CD14-positive monocyte (primary cell): ENCODE measurements around the gene FAM131B. TPM values are rescaled to one million over a fixed set of nuclear protein-coding genes. Genes with fewer than 3 reads are reported as not detected.

Experiments
- DNase-seq, 3 donors: peaks; one replicate each; pipeline ENCODE4 v3.0.0-alpha.2; 2011 to 2022
- H2AFZ ChIP-seq: 2 replicates; pipeline ENCODE4 v1.6.0; 2012; ENCODE audit warnings: mild to moderate bottlenecking, low read depth, low read length, inconsistent platforms; ENCODE audit not compliant: insufficient read depth, poor library complexity, severe bottlenecking
- H3K27ac ChIP-seq, 2 donors: 1 replicate in 1 of 2; 2 replicates in 1 of 2; pipeline ENCODE4 v1.5.1; 2012 to 2013; ENCODE audit warnings: low read length in 2 of 2, control low read depth in 1 of 2, inconsistent platforms in 1 of 2, low read depth in 1 of 2, mild to moderate bottlenecking in 1 of 2
- H3K27me3 ChIP-seq, 2 donors: one replicate each; pipeline versions ENCODE4 v1.6.0 to v1.6.1; 2011 to 2013; ENCODE audit warnings: low read length in 2 of 2; ENCODE audit not compliant: control insufficient read depth in 2 of 2, insufficient read depth in 2 of 2
- H3K36me3 ChIP-seq, 2 donors: replicated peaks in 1 of 2; 1 replicate in 1 of 2; 2 replicates in 1 of 2; pipeline versions ENCODE4 v1.5.1 to v1.6.1; 2012 to 2013; ENCODE audit warnings: low read length in 2 of 2, control low read depth in 1 of 2, inconsistent platforms in 1 of 2, mild to moderate bottlenecking in 1 of 2; ENCODE audit not compliant: insufficient read depth in 2 of 2, control insufficient read depth in 1 of 2
- H3K4me1 ChIP-seq, 2 donors: 1 replicate in 1 of 2; 2 replicates in 1 of 2; pipeline versions ENCODE4 v1.5.1 to v1.6.1; 2012 to 2013; ENCODE audit warnings: low read length in 2 of 2, control low read depth in 1 of 2, inconsistent platforms in 1 of 2, mild to moderate bottlenecking in 1 of 2, moderate library complexity in 1 of 2; ENCODE audit not compliant: insufficient read depth in 2 of 2, control insufficient read depth in 1 of 2
- H3K4me2 ChIP-seq: replicated peaks from 2 replicates; pipeline ENCODE3; 2012; ENCODE audit warnings: low read length, moderate library complexity, mild to moderate bottlenecking; ENCODE audit not compliant: poor library complexity, severe bottlenecking; ENCODE audit errors: extremely low read depth
- H3K4me3 ChIP-seq, 3 experiments: fragments of 200-600 bp in 1 of 3; sonication (generic) in 1 of 3; replicated peaks in 1 of 3; 1 replicate in 2 of 3; 2 replicates in 1 of 3; pipeline ENCODE4 v1.5.1; 2011 to 2013; ENCODE audit warnings: low read length in 3 of 3, mild to moderate bottlenecking in 3 of 3, control low read depth in 2 of 3, low read depth in 2 of 3, inconsistent platforms in 1 of 3, moderate library complexity in 1 of 3
- H3K79me2 ChIP-seq: 2 replicates; pipeline ENCODE4 v1.6.0; 2012; ENCODE audit warnings: mild to moderate bottlenecking, control low read depth, inconsistent platforms, low read length, moderate library complexity; ENCODE audit not compliant: insufficient read depth
- H3K9ac ChIP-seq: 2 replicates; pipeline ENCODE4 v1.6.0; 2017; ENCODE audit warnings: low read length, mild to moderate bottlenecking; ENCODE audit not compliant: insufficient read depth, poor library complexity, severe bottlenecking
- H3K9me3 ChIP-seq, 2 donors: replicated peaks in 1 of 2; 1 replicate in 1 of 2; 2 replicates in 1 of 2; pipeline versions ENCODE4 v1.5.1 to v1.6.1; 2012 to 2013; ENCODE audit warnings: low read length in 2 of 2, control low read depth in 1 of 2; ENCODE audit not compliant: control insufficient read depth in 1 of 2, insufficient read depth in 1 of 2
- H4K20me1 ChIP-seq: 2 replicates; pipeline ENCODE4 v1.6.0; 2012; ENCODE audit warnings: mild to moderate bottlenecking, low read length, control low read depth, moderate library complexity; ENCODE audit not compliant: insufficient read depth
- H3K27ac Mint-ChIP-seq, 7 donors: one replicate each; pipeline ENCODE4 v1.8.0; 2020; ENCODE audit warnings: mild to moderate bottlenecking in 7 of 7, mixed read lengths in 7 of 7, moderate library complexity in 6 of 7, inconsistent platforms in 2 of 7
- H3K27me3 Mint-ChIP-seq, 3 donors: one replicate each; pipeline ENCODE4 v1.8.0; 2021 to 2022; ENCODE audit warnings: low read depth in 3 of 3, mild to moderate bottlenecking in 3 of 3, mixed read lengths in 3 of 3, moderate library complexity in 3 of 3, inconsistent platforms in 1 of 3
- H3K36me3 Mint-ChIP-seq, 2 donors: one replicate each; pipeline ENCODE4 v1.8.0; 2020; ENCODE audit warnings: mixed read lengths in 2 of 2, inconsistent platforms in 1 of 2, mild to moderate bottlenecking in 1 of 2
- H3K4me1 Mint-ChIP-seq: one replicate; pipeline ENCODE4 v1.8.0; 2020; ENCODE audit warnings: mild to moderate bottlenecking, mixed read lengths
- H3K4me3 Mint-ChIP-seq, 2 donors: one replicate each; pipeline ENCODE4 v1.8.0; 2020; ENCODE audit warnings: mild to moderate bottlenecking in 2 of 2, mixed read lengths in 2 of 2, moderate library complexity in 1 of 2
- H3K9me3 Mint-ChIP-seq, 7 donors: one replicate each; pipeline ENCODE4 v1.8.0; 2020 to 2022; ENCODE audit warnings: mixed read lengths in 7 of 7, mild to moderate bottlenecking in 6 of 7, moderate library complexity in 6 of 7, inconsistent platforms in 2 of 7
- WGBS: methylation state at CpG from one replicate; pipeline ENCODE4 v1.1.5; 2013; ENCODE audit warnings: missing lambda C conversion rate; ENCODE audit not compliant: insufficient coverage; 5-methylcytosine and 5-hydroxymethylcytosine counted together
- intact Hi-C, 2 donors: fragments of 100-400 bp; cut with micrococcal nuclease; formaldehyde crosslinking; loops; one replicate each; pipeline versions ENCODE4 v1.15.0 to v1.15.1; 2023
- polyA plus RNA-seq, 3 donors: library from polyadenylated mRNA; depleted of rRNA in 1 of 3; unstranded in 2 of 3; stranded (reverse) in 1 of 3; fragments of 300-500 nt in 2 of 3; fragments of >200 nt in 1 of 3; fragmentation: Illumina TruSeq in 2 of 3; gene quantifications; 1 replicate in 2 of 3; 2 replicates in 1 of 3; pipeline ENCODE4 v1.2.3, GENCODE V29; 2012 to 2021
- TF ChIP-seq, protein P1 (sequence below): fragments of 200-600 bp; IDR thresholded peaks from one replicate; pipeline ENCODE4 v1.8.0; 2022; ENCODE audit warnings: antibody characterized with exemption, mild to moderate bottlenecking

The FAM131B gene
- polyA plus RNA-seq, 3 donors, result 0.69 to 0.72 TPM; not detected in 1

DNA sequence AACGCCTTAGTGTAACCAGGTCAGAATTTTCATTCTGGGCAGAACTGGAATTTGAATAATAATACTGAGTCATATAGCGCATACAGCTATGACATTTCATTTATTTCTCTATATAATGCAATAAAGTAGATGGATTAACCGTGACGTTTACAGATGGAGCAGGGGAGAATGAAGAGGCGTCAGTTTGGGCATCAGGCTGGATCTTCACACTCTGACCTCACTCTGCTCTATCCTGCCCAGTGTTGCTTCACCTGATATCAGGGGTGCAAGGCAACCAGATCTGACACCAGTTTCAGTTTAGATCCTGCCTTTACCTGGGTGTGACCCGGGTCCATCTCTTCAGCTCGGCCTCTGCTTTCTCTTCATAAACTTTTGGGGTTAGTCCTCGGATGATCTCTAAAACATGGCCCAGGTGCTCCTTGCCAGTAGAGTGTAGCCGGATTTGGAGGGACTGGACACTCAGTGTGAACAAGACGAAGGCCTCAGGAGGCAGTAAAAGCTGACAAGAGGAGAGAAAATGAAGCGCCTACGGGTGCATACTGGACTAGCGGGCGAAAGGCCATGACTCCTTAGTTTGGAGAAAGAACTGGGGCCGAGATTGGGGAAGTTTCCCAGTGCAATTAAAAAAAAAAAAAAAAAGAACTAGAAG lies 17.2 kb upstream of the FAM131B start:
- Histone ChIP-seq H3K9me3 (no peaks in the 10 kb centered on the region), H3K4me2 (peak overlapping the region; percentile 97), H4K20me1 (peaks cover 34% of the 10 kb centered on the region), H3K9ac (peak overlapping the region; percentile 100), H3K27me3 (no peaks in the 10 kb centered on the region), H3K79me2 (peaks cover 83% of the 10 kb centered on the region), H3K4me1 (peaks cover 69 to 80% of the 10 kb centered on the region in 2 donors), H3K27ac (peak overlapping the region; percentile 99), H2AFZ (peak overlapping the region; percentile 59), H3K36me3 (peaks cover 8 to 16% of the 10 kb centered on the region in 2 donors), H3K4me3 (peak overlapping the region; percentile 81 to 99 (median 98))
- Mint-ChIP-seq H3K27ac (peak overlapping the region in 6 of 7 donors; percentile 97 to 100 (median 98)), H3K4me1 (peaks cover 52% of the 10 kb centered on the region), H3K27me3 (peaks cover 0 to 4% (median 0%) of the 10 kb centered on the region in 3 donors), H3K4me3 (peak overlapping the region; percentile 92 to 97), H3K9me3 (no peaks in the 10 kb centered on the region), H3K36me3 (peaks cover 0 to 15% of the 10 kb centered on the region in 2 donors)
- intact Hi-C loops, result loop anchor here (5.0 to 10.0 kb wide), 4 partner anchors 38 to 137 kb away; partner anchors contain the start of genes CASP2 (in 1 of the 2) and TMEM139 (in 1 of the 2)
- TF ChIP-seq, protein P1, sequence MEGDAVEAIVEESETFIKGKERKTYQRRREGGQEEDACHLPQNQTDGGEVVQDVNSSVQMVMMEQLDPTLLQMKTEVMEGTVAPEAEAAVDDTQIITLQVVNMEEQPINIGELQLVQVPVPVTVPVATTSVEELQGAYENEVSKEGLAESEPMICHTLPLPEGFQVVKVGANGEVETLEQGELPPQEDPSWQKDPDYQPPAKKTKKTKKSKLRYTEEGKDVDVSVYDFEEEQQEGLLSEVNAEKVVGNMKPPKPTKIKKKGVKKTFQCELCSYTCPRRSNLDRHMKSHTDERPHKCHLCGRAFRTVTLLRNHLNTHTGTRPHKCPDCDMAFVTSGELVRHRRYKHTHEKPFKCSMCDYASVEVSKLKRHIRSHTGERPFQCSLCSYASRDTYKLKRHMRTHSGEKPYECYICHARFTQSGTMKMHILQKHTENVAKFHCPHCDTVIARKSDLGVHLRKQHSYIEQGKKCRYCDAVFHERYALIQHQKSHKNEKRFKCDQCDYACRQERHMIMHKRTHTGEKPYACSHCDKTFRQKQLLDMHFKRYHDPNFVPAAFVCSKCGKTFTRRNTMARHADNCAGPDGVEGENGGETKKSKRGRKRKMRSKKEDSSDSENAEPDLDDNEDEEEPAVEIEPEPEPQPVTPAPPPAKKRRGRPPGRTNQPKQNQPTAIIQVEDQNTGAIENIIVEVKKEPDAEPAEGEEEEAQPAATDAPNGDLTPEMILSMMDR, result no peak
- DNase-seq, result no peak
- WGBS, result 6% methylated on average over 10 of the region's 15 CpGs

DNA sequence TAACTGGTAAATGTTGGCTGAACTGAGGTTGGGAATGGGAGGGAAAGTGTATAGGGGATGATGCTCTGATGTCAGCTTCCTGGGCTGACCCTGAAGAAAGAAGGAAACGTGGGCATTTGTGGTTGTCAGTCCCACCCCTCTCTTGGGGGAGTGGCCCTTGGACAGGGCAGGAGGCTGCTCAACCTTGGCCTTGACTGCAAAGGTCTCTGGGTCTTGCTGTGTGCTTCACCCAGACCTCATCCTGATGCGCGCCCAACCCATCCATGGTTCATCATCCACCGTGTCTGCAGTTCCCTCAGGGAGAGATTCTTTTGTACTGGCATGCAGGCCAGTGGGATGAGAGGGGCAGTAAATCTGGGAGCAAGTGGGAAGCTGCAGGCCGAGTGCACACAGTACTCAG lies 13.9 kb upstream of the FAM131B start:
- H3K27me3 ChIP-seq, result no peaks in the 10 kb centered on the region
- WGBS, result 0% methylated on average over 1 of the region's 5 CpGs
- H2AFZ ChIP-seq, result no peak overlapping the region
- DNase-seq, result peak; percentile 41 to 59 (median 53)
- Mint-ChIP-seq H3K36me3 (peaks cover 0 to 4% of the 10 kb centered on the region in 2 donors), H3K27ac (peak overlapping the region; percentile 94 to 99 (median 97)), H3K27me3 (peaks cover 0 to 5% (median 0%) of the 10 kb centered on the region in 3 donors), H3K9me3 (peaks cover 0 to 2% (median 0%) of the 10 kb centered on the region in 7 donors), H3K4me3 (peak overlapping the region; percentile 41 to 86), H3K4me1 (peaks cover 83% of the 10 kb centered on the region)
- peaks cover 1% of the 10 kb centered on the region for H4K20me1 ChIP-seq
- H3K4me2 ChIP-seq, result peak overlapping the region; percentile 75
- peak overlapping the region in 1 of 3 experiments; percentile 71 for H3K4me3 ChIP-seq
- H3K4me1 ChIP-seq, result peaks cover 85 to 86% of the 10 kb centered on the region in 2 donors
- peak overlapping the region; percentile 94 to 99 for H3K27ac ChIP-seq
- intact Hi-C loops, result loop anchor here in 1 of 2 donors (10.0 kb wide), 1 partner anchor 92 kb away; the partner anchor contains the start of genes CASP2 and TMEM139
- no peaks in the 10 kb centered on the region for H3K36me3 ChIP-seq
- no peaks in the 10 kb centered on the region for H3K9me3 ChIP-seq
- TF ChIP-seq, protein P1, result no peak
- H3K9ac ChIP-seq, result no peak overlapping the region
- H3K79me2 ChIP-seq, result peaks cover 55% of the 10 kb centered on the region
